ENCODE measurements around the gene CAMTA1. TPM values are rescaled to one million over a fixed set of nuclear protein-coding genes. Genes with fewer than 3 reads are reported as not detected.
A peak's percentile ranks its signal among the peaks of the same experiment; 100 is the strongest.

CAMTA1 gene
- total RNA-seq, 2 donors from 2014 or later, result 100 to 102 TPM

DNA sequence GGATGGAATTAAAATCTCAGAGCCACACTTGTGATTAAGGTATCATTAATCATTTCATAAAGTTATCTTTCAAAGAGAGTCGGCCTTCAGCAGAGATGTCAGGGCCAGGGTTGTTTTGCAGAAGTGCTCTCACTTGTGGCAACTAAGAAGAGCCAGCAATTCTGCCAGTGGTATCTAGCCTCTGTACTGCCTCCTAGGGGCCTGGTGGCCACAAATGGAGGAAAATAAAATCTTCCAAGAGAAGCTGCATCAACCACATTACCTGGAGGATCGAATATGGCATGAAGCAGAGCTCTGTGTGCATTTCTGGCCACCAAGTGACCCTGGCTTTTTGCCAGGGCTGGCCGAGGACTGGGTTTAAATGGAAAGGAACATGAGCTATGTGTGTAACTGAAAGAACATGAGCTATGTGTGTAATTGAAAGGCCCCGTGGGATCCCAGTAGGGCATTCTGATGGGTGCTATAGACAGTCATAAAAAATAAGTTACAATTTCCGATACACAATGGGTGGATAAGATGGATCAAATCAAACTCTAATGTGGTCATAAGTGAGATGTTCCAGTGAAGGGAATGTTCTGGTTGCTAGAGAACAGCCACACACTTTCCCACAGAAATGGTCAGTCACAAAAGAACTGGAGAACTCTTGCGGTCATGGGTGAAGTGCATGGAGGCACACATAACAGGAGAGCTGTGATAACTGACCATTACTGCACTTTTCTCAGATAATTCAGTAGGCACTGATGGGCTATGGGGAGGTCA lies 335.8 kb downstream of the CAMTA1 start:
- Histone ChIP-seq H3K4me1 (replicated peaks) (no peaks in the 10 kb centered on the region), H3K27ac (no peak overlapping the region), H3K9me3 (no peaks in the 10 kb centered on the region), H3K36me3 (no peaks in the 10 kb centered on the region), H3K4me3 (no peak overlapping the region), H3K27me3 (replicated peaks; ENCODE audit: insufficient read depth) (no peaks in the 10 kb centered on the region)
- intact Hi-C loops (cut with DNase I), result no loop called here
- no peak for TF ChIP-seq POLR2AphosphoS5 (IDR thresholded peaks at IDR 0.05)
- TF ChIP-seq POLR2A (IDR thresholded peaks at IDR 0.05), result no peak
- TF ChIP-seq, protein P1, sequence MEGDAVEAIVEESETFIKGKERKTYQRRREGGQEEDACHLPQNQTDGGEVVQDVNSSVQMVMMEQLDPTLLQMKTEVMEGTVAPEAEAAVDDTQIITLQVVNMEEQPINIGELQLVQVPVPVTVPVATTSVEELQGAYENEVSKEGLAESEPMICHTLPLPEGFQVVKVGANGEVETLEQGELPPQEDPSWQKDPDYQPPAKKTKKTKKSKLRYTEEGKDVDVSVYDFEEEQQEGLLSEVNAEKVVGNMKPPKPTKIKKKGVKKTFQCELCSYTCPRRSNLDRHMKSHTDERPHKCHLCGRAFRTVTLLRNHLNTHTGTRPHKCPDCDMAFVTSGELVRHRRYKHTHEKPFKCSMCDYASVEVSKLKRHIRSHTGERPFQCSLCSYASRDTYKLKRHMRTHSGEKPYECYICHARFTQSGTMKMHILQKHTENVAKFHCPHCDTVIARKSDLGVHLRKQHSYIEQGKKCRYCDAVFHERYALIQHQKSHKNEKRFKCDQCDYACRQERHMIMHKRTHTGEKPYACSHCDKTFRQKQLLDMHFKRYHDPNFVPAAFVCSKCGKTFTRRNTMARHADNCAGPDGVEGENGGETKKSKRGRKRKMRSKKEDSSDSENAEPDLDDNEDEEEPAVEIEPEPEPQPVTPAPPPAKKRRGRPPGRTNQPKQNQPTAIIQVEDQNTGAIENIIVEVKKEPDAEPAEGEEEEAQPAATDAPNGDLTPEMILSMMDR (IDR thresholded peaks at IDR 0.05), result no peak
- 86% methylated on average over 6 of the region's 6 CpGs for WGBS
- DNase-seq (ENCODE audit: low spot score), result no peak

GRCh38 chr1:7121622-7121988 lies 336.4 kb downstream of the CAMTA1 start:
- H3K4me3 ChIP-seq, result no peak overlapping the region
- no peak overlapping the region for H3K27ac ChIP-seq
- DNase-seq (ENCODE audit: low spot score), result peak; percentile 23
- no peaks in the 10 kb centered on the region for H3K9me3 ChIP-seq
- no peak for TF ChIP-seq POLR2AphosphoS5 (IDR thresholded peaks at IDR 0.05)
- TF ChIP-seq POLR2A (IDR thresholded peaks at IDR 0.05), result no peak
- TF ChIP-seq, protein P1 (IDR thresholded peaks at IDR 0.05), result no peak
- 22% methylated on average over 7 of the region's 7 CpGs for WGBS
- no peaks in the 10 kb centered on the region for H3K36me3 ChIP-seq
- H3K4me1 ChIP-seq (replicated peaks), result no peaks in the 10 kb centered on the region
- intact Hi-C loops (cut with DNase I), result no loop called here
- no peaks in the 10 kb centered on the region for H3K27me3 ChIP-seq (replicated peaks; ENCODE audit: insufficient read depth)

DNA sequence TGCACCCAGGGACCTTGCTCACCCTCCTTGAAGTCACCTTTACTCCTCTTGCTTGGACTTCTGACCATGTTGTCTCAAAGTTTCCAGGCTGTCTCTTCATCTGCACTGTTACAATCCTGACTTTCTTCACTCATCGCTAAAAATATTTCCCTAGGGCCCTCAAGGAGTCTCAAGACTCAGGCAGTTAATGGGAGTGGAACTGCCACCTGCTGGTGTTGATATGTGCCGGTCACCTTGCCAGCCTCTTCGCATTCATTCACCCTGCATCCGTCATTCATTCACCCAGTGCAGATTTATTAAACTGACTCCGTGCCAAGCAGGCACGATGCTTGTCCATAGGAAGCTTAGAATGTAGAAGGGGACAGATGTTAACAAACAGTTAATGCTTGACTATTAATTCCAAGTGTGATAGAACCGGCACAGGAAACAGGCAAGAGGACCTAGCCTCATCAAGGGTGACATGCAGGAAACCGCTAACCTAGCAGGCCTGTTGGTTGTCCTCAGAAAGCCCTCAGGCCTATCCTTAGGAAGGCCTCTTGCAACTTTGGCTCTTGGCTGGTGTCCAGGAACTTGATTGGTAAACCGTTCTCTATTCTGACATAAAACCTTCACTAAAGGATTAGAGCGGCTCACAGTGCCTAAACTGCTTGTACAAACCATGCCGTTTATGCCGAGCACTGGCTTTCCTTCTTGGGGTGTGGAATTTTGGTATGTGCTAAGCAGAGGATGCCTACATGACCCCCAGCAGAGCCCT lies 342.2 kb downstream of the CAMTA1 start:
- 52% methylated on average over 12 of the region's 12 CpGs for WGBS
- DNase-seq (ENCODE audit: low spot score), result no peak

GRCh38 chr1:7128293-7128692 lies 343.0 kb downstream of the CAMTA1 start:
- no peak for DNase-seq (ENCODE audit: low spot score)
- Histone ChIP-seq H3K27me3 (replicated peaks; ENCODE audit: insufficient read depth) (no peaks in the 10 kb centered on the region), H3K4me1 (replicated peaks) (no peaks in the 10 kb centered on the region), H3K9me3 (no peaks in the 10 kb centered on the region), H3K36me3 (no peaks in the 10 kb centered on the region), H3K27ac (no peak overlapping the region), H3K4me3 (no peak overlapping the region)
- intact Hi-C loops (cut with DNase I), result loop anchor here (5.0 kb wide), 1 partner anchor 44 kb away; no protein-coding TSS in a partner anchor
- TF ChIP-seq, protein P1 (IDR thresholded peaks at IDR 0.05), result no peak
- TF ChIP-seq POLR2A (IDR thresholded peaks at IDR 0.05) (no peak), POLR2AphosphoS5 (IDR thresholded peaks at IDR 0.05) (no peak)
- WGBS, result 93% methylated on average over 2 of the region's 2 CpGs

More for the DNA sequence above, 342.2 kb downstream of the CAMTA1 start:
- Histone ChIP-seq H3K27me3 (replicated peaks; ENCODE audit: insufficient read depth) (no peaks in the 10 kb centered on the region), H3K9me3 (no peaks in the 10 kb centered on the region), H3K27ac (no peak overlapping the region), H3K4me1 (replicated peaks) (no peaks in the 10 kb centered on the region), H3K4me3 (no peak overlapping the region), H3K36me3 (no peaks in the 10 kb centered on the region)
- TF ChIP-seq POLR2AphosphoS5 (IDR thresholded peaks at IDR 0.05) (no peak), POLR2A (IDR thresholded peaks at IDR 0.05) (no peak)
- TF ChIP-seq, protein P1 (IDR thresholded peaks at IDR 0.05), result no peak
- intact Hi-C loops (cut with DNase I), result loop anchor here (5.0 kb wide), 1 partner anchor 45 kb away; no protein-coding TSS in a partner anchor

All from prostate gland (tissue), 2 donors.